ENCODE results near the gene ANLN. TPM values are rescaled to one million over a fixed set of nuclear protein-coding genes. Genes with fewer than 3 reads are reported as not detected.

Gene ANLN
- total RNA-seq, 2 donors from 2014 or later, result 0.78 to 1.6 TPM

- Histone ChIP-seq H3K36me3 (replicated peaks in 1 of 2; ENCODE audit: insufficient read depth in 1 of 2, low read depth in 2 of 2) (no peaks in the 10 kb centered on the region), H3K4me1 (no peaks in the 10 kb centered on the region), H3K9me3 (no peaks in the 10 kb centered on the region), H3K4me3 (no peak overlapping the region), H3K27ac (no peak overlapping the region), H3K27me3 (no peaks in the 10 kb centered on the region)
- ATAC-seq (no peak), DNase-seq (no peak)
- 93 to 94% methylated on average over 4 of the region's 4 CpGs for WGBS, 2 donors
- intact Hi-C loops (cut with DNase I), result no loop called here
- TF ChIP-seq POLR2A (IDR thresholded peaks at IDR 0.05) (no peak), CTCF (IDR thresholded peaks at IDR 0.05) (no peak)
Measured at GRCh38 chr7:36396150-36396549, 6.5 kb downstream of the ANLN start.

- no peak for DNase-seq
- Histone ChIP-seq H3K4me3 (no peak overlapping the region), H3K9me3 (no peaks in the 10 kb centered on the region), H3K4me1 (no peaks in the 10 kb centered on the region), H3K27ac (no peak overlapping the region), H3K27me3 (no peaks in the 10 kb centered on the region), H3K36me3 (replicated peaks in 1 of 2; ENCODE audit: insufficient read depth in 1 of 2, low read depth in 2 of 2) (no peaks in the 10 kb centered on the region)
- intact Hi-C loops (cut with DNase I), result no loop called here
- no peak for ATAC-seq
- TF ChIP-seq CTCF (IDR thresholded peaks at IDR 0.05), result no peak
- TF ChIP-seq POLR2A (IDR thresholded peaks at IDR 0.05), result no peak
- 86 to 88% methylated on average over 3 of the region's 3 CpGs for WGBS, 2 donors
Measured at GRCh38 chr7:36400036-36400435, 10.4 kb downstream of the ANLN start.

- DNase-seq (no peak), ATAC-seq (no peak)
- intact Hi-C loops (cut with DNase I), result no loop called here
- Histone ChIP-seq H3K27me3 (no peaks in the 10 kb centered on the region), H3K4me3 (no peak overlapping the region), H3K9me3 (no peaks in the 10 kb centered on the region), H3K27ac (no peak overlapping the region), H3K36me3 (replicated peaks in 1 of 2; ENCODE audit: insufficient read depth in 1 of 2, low read depth in 2 of 2) (no peaks in the 10 kb centered on the region), H3K4me1 (no peaks in the 10 kb centered on the region)
- TF ChIP-seq POLR2A (IDR thresholded peaks at IDR 0.05) (no peak), CTCF (IDR thresholded peaks at IDR 0.05) (no peak)
- 98 to 100% methylated on average over 3 of the region's 3 CpGs for WGBS, 2 donors
Measured at GRCh38 chr7:36400606-36401005, 10.9 kb downstream of the ANLN start.

GRCh38 chr7:36403452-36403851 is 13.8 kb downstream of the ANLN start:
- no peaks in the 10 kb centered on the region for H3K27me3 ChIP-seq
- H3K4me1 ChIP-seq, result no peaks in the 10 kb centered on the region
- no peak for TF ChIP-seq POLR2A (IDR thresholded peaks at IDR 0.05)
- no peak overlapping the region for H3K4me3 ChIP-seq
- ATAC-seq, result no peak
- WGBS, 2 donors, result 93 to 98% methylated on average over 7 of the region's 7 CpGs
- intact Hi-C loops (cut with DNase I), result no loop called here
- DNase-seq, result no peak
- no peaks in the 10 kb centered on the region for H3K36me3 ChIP-seq (replicated peaks in 1 of 2; ENCODE audit: insufficient read depth in 1 of 2, low read depth in 2 of 2)
- no peaks in the 10 kb centered on the region for H3K9me3 ChIP-seq
- no peak overlapping the region for H3K27ac ChIP-seq

GRCh38 chr7:36404639-36405408 is 15.2 kb downstream of the ANLN start:
- intact Hi-C loops (cut with DNase I), result no loop called here
- no peak overlapping the region for H3K4me3 ChIP-seq
- DNase-seq (no peak), ATAC-seq (no peak)
- no peak for TF ChIP-seq CTCF (IDR thresholded peaks at IDR 0.05)
- no peaks in the 10 kb centered on the region for H3K36me3 ChIP-seq (replicated peaks in 1 of 2; ENCODE audit: insufficient read depth in 1 of 2, low read depth in 2 of 2)
- H3K27ac ChIP-seq, result no peak overlapping the region
- H3K27me3 ChIP-seq, result no peaks in the 10 kb centered on the region
- no peaks in the 10 kb centered on the region for H3K9me3 ChIP-seq
- H3K4me1 ChIP-seq, result no peaks in the 10 kb centered on the region
- 81 to 85% methylated on average over 7 of the region's 7 CpGs for WGBS, 2 donors

All from body of pancreas (tissue), 4 donors.